ENCODE data around the gene SDK1. TPM values are rescaled to one million over a fixed set of nuclear protein-coding genes. Genes with fewer than 3 reads are reported as not detected.

SDK1 gene
- total and polyA plus RNA-seq, 4 donors, result 1.9 to 46.3 (median 12.4) TPM

DNA sequence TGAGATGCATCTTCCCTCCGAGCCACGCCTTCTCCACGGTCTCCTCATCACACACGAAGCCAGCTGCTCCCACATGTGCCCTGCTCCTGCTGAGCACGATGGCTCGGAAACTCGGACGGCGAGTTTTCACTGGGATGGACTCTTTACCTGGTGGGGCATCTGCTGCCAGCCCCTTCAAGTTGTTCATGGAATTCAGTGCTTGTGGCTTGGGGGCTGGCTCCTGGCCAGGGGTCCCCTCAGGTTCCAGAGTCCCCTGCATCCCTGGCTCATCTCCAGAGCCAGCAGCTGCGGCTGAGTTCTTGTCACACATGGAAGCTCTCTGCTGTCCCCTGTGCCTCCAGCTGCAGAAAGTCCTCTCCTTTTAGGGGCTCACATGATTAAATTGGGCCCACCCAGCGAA is 654.0 kb downstream of the SDK1 start:
- no peak overlapping the region for H3K27ac ChIP-seq (ENCODE audit: low read depth in 1 of 2, low read length in 2 of 2)
- no peaks in the 10 kb centered on the region for H3K4me1 ChIP-seq (ENCODE audit: control insufficient read depth in 1 of 2, insufficient read depth in 2 of 2, low read length in 2 of 2)
- ATAC-seq (ENCODE audit: low FRiP score) (no peak), DNase-seq (no peak)
- intact Hi-C loops (cut with DNase I), result no loop called here
- no peaks in the 10 kb centered on the region for H3K9me3 ChIP-seq (ENCODE audit: control insufficient read depth, low read length)
- no peaks in the 10 kb centered on the region for H3K27me3 ChIP-seq (ENCODE audit: control insufficient read depth in 1 of 2, insufficient read depth in 2 of 2, low read length in 1 of 2)
- no peak overlapping the region for H3K4me3 ChIP-seq (ENCODE audit: low read length in 2 of 2)
- H3K36me3 ChIP-seq (ENCODE audit: control insufficient read depth in 1 of 2, insufficient read depth in 2 of 2, low read length in 1 of 2), result peaks cover 0 to 6% of the 10 kb centered on the region in 2 donors
- WGBS, 2 donors, result 93 to 95% methylated on average over 11 of the region's 11 CpGs

DNA sequence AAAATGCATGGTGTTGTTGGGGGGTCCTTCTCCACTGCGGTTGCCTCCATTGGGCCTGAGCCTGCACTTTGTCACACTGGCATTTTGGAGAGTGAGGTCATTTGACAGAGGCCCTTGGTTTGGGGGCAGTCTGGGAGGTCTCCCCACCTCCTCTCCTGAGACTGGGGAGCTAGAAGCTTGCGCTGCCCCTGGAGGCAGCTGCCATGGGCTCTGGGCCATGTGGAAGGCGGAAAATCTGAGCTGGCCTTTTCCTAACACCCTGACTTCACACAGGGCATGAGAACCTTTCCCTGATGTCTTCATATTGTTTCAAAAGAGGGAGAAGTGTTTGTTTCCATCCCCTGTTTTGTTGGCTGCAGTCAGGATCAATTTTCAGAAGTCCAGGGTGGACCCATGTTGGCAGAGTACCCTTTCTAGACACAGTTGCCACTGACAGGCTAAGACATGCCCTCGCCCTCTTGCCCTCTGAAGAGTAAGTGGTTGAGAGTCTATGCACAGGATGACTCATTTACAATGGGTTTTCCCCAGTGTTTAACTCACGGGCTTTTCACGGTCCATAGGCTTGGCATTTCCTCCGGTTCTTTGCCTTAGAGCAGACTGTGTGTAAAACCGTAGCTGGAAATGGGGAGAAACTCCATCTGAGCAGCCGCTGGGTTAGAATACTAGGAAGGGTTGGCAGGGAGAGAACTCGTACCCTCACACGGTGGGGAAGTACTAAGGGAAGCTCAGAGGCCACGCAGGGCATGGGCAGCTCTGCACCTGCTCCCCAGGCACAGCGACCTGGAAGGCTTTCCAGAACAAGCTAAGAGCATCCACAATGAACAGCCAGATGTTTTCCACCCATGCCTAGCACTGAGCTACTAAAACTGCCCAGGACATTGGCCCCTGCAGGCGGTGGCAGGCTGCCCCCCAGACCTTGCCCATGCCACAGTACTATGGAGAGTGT is 655.0 kb downstream of the SDK1 start:
- intact Hi-C loops (cut with DNase I), result no loop called here
- H3K36me3 ChIP-seq (ENCODE audit: control insufficient read depth in 1 of 2, insufficient read depth in 2 of 2, low read length in 1 of 2), result peaks cover 0 to 4% of the 10 kb centered on the region in 2 donors
- no peak overlapping the region for H3K27ac ChIP-seq (ENCODE audit: low read depth in 1 of 2, low read length in 2 of 2)
- ATAC-seq (ENCODE audit: low FRiP score) (no peak), DNase-seq (no peak)
- 80 to 81% methylated on average over 14 of the region's 14 CpGs for WGBS, 2 donors
- H3K27me3 ChIP-seq (ENCODE audit: control insufficient read depth in 1 of 2, insufficient read depth in 2 of 2, low read length in 1 of 2), result no peaks in the 10 kb centered on the region
- H3K4me1 ChIP-seq (ENCODE audit: control insufficient read depth in 1 of 2, insufficient read depth in 2 of 2, low read length in 2 of 2), result no peaks in the 10 kb centered on the region
- no peak overlapping the region for H3K4me3 ChIP-seq (ENCODE audit: low read length in 2 of 2)
- H3K9me3 ChIP-seq (ENCODE audit: control insufficient read depth, low read length), result no peaks in the 10 kb centered on the region

DNA sequence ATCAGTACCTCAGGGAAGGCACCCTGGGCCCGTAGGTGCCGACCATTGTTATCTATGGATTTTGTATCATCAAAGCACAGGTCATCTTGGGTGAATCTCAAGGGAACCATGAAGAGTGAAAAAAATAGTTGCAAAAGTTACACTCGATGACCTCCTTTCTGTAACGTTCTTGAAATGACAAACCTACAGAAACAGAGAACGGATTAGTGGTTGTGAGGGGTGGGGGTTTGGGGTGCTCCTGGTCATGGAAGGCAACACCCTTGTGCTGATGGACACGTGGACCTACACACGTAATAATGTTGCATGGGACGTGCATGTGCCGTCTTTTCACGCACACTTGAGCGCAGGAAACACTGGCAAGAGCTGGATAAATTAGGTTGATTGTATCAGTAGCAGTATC is 655.9 kb downstream of the SDK1 start:
- Histone ChIP-seq H3K9me3 (ENCODE audit: control insufficient read depth, low read length) (no peaks in the 10 kb centered on the region), H3K4me1 (ENCODE audit: control insufficient read depth in 1 of 2, insufficient read depth in 2 of 2, low read length in 2 of 2) (no peaks in the 10 kb centered on the region), H3K27me3 (ENCODE audit: control insufficient read depth in 1 of 2, insufficient read depth in 2 of 2, low read length in 1 of 2) (no peaks in the 10 kb centered on the region), H3K36me3 (ENCODE audit: control insufficient read depth in 1 of 2, insufficient read depth in 2 of 2, low read length in 1 of 2) (peaks cover 0 to 4% of the 10 kb centered on the region in 2 donors), H3K27ac (ENCODE audit: low read depth in 1 of 2, low read length in 2 of 2) (no peak overlapping the region), H3K4me3 (ENCODE audit: low read length in 2 of 2) (no peak overlapping the region)
- ATAC-seq (ENCODE audit: low FRiP score) (no peak), DNase-seq (no peak)
- WGBS, 2 donors, result 93 to 96% methylated on average over 11 of the region's 11 CpGs
- intact Hi-C loops (cut with DNase I), result no loop called here

DNA sequence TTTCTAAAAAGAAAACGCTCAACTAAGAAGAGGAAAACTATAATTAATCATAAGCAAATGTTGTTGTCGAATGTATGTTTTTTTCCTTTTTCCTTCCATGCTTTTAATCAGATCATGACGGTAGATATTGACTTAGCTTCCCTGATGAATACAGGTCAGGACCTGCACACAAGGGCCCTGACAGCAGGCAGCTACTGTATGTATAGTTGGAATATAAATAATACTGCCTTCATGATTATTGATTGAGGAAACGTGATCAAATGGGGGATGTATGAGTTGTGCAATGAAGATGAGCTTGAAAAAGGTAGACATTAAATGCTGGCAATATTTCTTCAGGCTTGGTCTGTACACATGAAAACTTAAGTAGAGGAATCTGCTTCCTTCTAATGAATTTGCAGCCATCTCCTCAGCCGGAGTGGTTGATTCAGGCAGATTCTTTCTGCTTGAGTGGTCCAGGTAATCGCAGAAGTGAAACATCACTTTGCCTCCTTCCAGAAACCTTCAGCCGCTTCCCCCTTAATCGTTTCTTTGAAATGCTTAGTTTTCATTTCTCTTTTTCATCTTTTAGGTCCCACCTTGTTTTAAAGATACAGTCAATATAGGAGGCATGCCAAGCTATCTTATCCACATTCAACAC is 656.5 kb downstream of the SDK1 start:
- peaks cover 0 to 5% of the 10 kb centered on the region in 2 donors for H3K36me3 ChIP-seq (ENCODE audit: control insufficient read depth in 1 of 2, insufficient read depth in 2 of 2, low read length in 1 of 2)
- ATAC-seq (ENCODE audit: low FRiP score), result no peak
- no peaks in the 10 kb centered on the region for H3K27me3 ChIP-seq (ENCODE audit: control insufficient read depth in 1 of 2, insufficient read depth in 2 of 2, low read length in 1 of 2)
- DNase-seq, result no peak
- no peak overlapping the region for H3K27ac ChIP-seq (ENCODE audit: low read depth in 1 of 2, low read length in 2 of 2)
- no peaks in the 10 kb centered on the region for H3K9me3 ChIP-seq (ENCODE audit: control insufficient read depth, low read length)
- intact Hi-C loops (cut with DNase I), result no loop called here
- WGBS, 2 donors, result 86 to 87% methylated on average over 8 of the region's 8 CpGs
- H3K4me1 ChIP-seq (ENCODE audit: control insufficient read depth in 1 of 2, insufficient read depth in 2 of 2, low read length in 2 of 2), result no peaks in the 10 kb centered on the region
- H3K4me3 ChIP-seq (ENCODE audit: low read length in 2 of 2), result no peak overlapping the region

DNA sequence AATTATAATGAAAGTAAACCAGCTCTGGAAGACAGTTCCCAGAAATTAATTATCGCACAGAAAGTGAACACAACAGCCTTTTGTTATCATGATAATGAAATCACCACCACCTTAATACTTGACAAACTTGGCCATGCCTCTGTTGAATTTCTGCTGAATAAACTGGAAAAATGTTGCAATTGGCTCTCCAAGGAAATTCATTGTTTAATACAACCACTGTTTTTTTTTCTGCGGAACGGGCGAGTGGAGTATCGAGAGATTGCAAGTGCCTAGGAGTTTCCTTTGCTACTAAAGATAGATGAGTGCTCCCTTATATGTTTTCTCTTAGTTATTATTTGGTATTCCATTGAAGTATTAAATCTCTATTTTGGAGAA is 657.0 kb downstream of the SDK1 start:
- peaks cover 0 to 7% of the 10 kb centered on the region in 2 donors for H3K36me3 ChIP-seq (ENCODE audit: control insufficient read depth in 1 of 2, insufficient read depth in 2 of 2, low read length in 1 of 2)
- 34 to 57% methylated on average over 5 of the region's 5 CpGs for WGBS, 2 donors
- H3K27ac ChIP-seq (ENCODE audit: low read depth in 1 of 2, low read length in 2 of 2), result no peak overlapping the region
- no peaks in the 10 kb centered on the region for H3K27me3 ChIP-seq (ENCODE audit: control insufficient read depth in 1 of 2, insufficient read depth in 2 of 2, low read length in 1 of 2)
- no peak overlapping the region for H3K4me3 ChIP-seq (ENCODE audit: low read length in 2 of 2)
- intact Hi-C loops (cut with DNase I), result no loop called here
- no peaks in the 10 kb centered on the region for H3K4me1 ChIP-seq (ENCODE audit: control insufficient read depth in 1 of 2, insufficient read depth in 2 of 2, low read length in 2 of 2)
- DNase-seq (no peak), ATAC-seq (ENCODE audit: low FRiP score) (no peak)
- H3K9me3 ChIP-seq (ENCODE audit: control insufficient read depth, low read length), result no peaks in the 10 kb centered on the region

DNA sequence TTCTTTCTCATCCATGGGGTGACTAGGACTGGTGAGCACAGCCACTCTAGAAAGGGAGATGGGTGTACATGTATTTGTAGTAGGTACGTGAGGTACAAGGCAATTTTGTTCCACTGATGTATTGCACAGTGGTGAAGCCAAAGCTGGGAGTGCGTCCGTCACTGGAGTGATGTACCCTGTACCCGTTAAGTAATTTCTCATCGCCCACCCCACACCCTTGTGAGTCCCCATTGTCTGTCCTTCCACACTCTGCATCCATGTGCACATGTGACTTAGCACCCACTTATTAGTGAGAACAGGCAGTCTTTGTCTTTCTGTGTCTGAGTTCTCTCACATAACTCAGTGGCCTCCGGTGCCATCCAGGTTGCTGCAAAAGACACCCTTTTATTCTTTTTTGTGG is 658.3 kb downstream of the SDK1 start:
- Histone ChIP-seq H3K4me3 (ENCODE audit: low read length in 2 of 2) (no peak overlapping the region), H3K4me1 (ENCODE audit: control insufficient read depth in 1 of 2, insufficient read depth in 2 of 2, low read length in 2 of 2) (no peaks in the 10 kb centered on the region), H3K27me3 (ENCODE audit: control insufficient read depth in 1 of 2, insufficient read depth in 2 of 2, low read length in 1 of 2) (no peaks in the 10 kb centered on the region), H3K9me3 (ENCODE audit: control insufficient read depth, low read length) (no peaks in the 10 kb centered on the region), H3K36me3 (ENCODE audit: control insufficient read depth in 1 of 2, insufficient read depth in 2 of 2, low read length in 1 of 2) (peaks cover 0 to 9% of the 10 kb centered on the region in 2 donors), H3K27ac (ENCODE audit: low read depth in 1 of 2, low read length in 2 of 2) (no peak overlapping the region)
- ATAC-seq (ENCODE audit: low FRiP score), result no peak
- DNase-seq, result no peak
- intact Hi-C loops (cut with DNase I), result no loop called here
- 96 to 98% methylated on average over 6 of the region's 6 CpGs for WGBS, 2 donors

DNA sequence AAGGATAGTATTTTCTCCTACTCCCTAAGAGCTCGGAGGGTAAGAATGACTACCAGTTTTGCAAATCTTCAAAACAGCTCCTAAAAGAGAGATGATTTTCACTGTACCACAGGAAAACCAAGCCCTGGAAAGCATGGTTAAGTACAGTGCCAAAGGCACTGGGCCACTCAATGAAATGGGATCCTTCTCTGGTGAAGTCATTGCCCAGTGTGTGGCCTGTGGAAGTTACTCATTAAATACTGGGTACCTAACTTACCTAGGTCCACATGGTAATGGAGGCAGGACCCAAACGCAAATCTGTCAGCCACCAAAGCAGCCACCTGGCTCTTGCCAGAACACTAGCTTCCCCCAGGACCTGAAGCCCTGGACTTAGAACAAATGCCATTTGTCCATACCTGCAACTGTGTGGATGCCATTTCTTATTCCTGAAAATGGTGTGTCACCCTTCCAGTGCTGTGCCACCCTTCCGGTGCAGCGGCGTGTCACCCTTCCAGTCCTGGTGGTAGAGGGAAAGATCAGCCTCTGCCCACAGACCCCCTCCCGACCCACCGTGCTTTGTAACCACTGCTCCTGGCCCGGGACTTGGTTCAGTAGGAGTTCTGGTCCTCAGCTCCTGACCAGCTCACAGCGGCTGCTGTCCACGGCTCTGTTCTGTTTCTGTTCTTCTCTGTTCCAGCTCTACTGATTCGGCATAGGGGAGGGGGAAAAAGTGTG is 659.2 kb downstream of the SDK1 start:
- no peak for DNase-seq
- Histone ChIP-seq H3K36me3 (ENCODE audit: control insufficient read depth in 1 of 2, insufficient read depth in 2 of 2, low read length in 1 of 2) (peaks cover 0 to 9% of the 10 kb centered on the region in 2 donors), H3K27me3 (ENCODE audit: control insufficient read depth in 1 of 2, insufficient read depth in 2 of 2, low read length in 1 of 2) (no peaks in the 10 kb centered on the region), H3K27ac (ENCODE audit: low read depth in 1 of 2, low read length in 2 of 2) (no peak overlapping the region), H3K4me3 (ENCODE audit: low read length in 2 of 2) (no peak overlapping the region), H3K9me3 (ENCODE audit: control insufficient read depth, low read length) (no peaks in the 10 kb centered on the region), H3K4me1 (ENCODE audit: control insufficient read depth in 1 of 2, insufficient read depth in 2 of 2, low read length in 2 of 2) (no peaks in the 10 kb centered on the region)
- 92 to 95% methylated on average over 11 of the region's 11 CpGs for WGBS, 2 donors
- ATAC-seq (ENCODE audit: low FRiP score), result no peak
- intact Hi-C loops (cut with DNase I), result no loop called here

DNA sequence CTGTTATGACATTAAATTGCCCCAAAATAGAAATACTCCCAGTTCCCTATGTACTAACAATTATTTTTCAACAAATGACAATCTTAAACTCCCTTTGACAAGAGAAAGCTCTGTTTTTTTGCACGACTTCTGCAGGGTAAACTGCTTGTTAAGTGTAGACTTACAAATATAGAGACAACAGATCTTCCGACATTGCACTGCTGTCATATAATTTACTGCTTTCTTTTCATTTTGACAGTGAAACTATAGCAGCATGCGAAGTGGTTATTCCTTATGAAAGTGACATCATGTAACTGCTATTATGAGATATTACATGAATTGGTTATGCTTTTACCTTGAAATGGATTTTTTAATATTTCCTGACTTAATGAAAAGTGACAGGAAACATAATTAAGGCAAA is 659.9 kb downstream of the SDK1 start:
- H3K27ac ChIP-seq (ENCODE audit: low read depth in 1 of 2, low read length in 2 of 2), result no peak overlapping the region
- 95 to 97% methylated on average over 3 of the region's 3 CpGs for WGBS, 2 donors

More for the DNA sequence above, 659.9 kb downstream of the SDK1 start:
- no peaks in the 10 kb centered on the region for H3K9me3 ChIP-seq (ENCODE audit: control insufficient read depth, low read length)
- DNase-seq (no peak), ATAC-seq (ENCODE audit: low FRiP score) (no peak)
- no peaks in the 10 kb centered on the region for H3K27me3 ChIP-seq (ENCODE audit: control insufficient read depth in 1 of 2, insufficient read depth in 2 of 2, low read length in 1 of 2)
- H3K4me3 ChIP-seq (ENCODE audit: low read length in 2 of 2), result no peak overlapping the region
- no peaks in the 10 kb centered on the region for H3K4me1 ChIP-seq (ENCODE audit: control insufficient read depth in 1 of 2, insufficient read depth in 2 of 2, low read length in 2 of 2)
- intact Hi-C loops (cut with DNase I), result no loop called here
- peaks cover 0 to 9% of the 10 kb centered on the region in 2 donors for H3K36me3 ChIP-seq (ENCODE audit: control insufficient read depth in 1 of 2, insufficient read depth in 2 of 2, low read length in 1 of 2)
